HepG2 (cell line): ENCODE data around the gene PEX11G. TPM values are rescaled to one million over a fixed set of nuclear protein-coding genes. Genes with fewer than 3 reads are reported as not detected.
A peak's percentile ranks its signal among the peaks of the same experiment; 100 is the strongest.

Experiments
- CHCHD3 ChIP-seq: sonication (generic); formaldehyde crosslinking; IDR thresholded peaks from 2 replicates; pipeline ENCODE4 v1.8.0; 2022; ENCODE audit warnings: mild to moderate bottlenecking, missing genetic modification reagents, moderate library complexity
- DDIT3 ChIP-seq: sonication (generic); formaldehyde crosslinking; IDR thresholded peaks from 2 replicates; pipeline ENCODE4 v1.4.0; 2020; ENCODE audit warnings: mild to moderate bottlenecking, missing genetic modification reagents
- DR1 ChIP-seq: sonication (generic); formaldehyde crosslinking; IDR thresholded peaks from 2 replicates; pipeline ENCODE4 v1.8.0; 2021; ENCODE audit warnings: mild to moderate bottlenecking, missing genetic modification reagents, inconsistent platforms
- MED1 ChIP-seq: sonication (generic); formaldehyde crosslinking; IDR thresholded peaks from 2 replicates; pipeline ENCODE4 v1.4.0; 2020; ENCODE audit warnings: missing genetic modification reagents
- MED8 ChIP-seq: sonication (generic); formaldehyde crosslinking; IDR thresholded peaks from 2 replicates; pipeline ENCODE4 v1.8.1; 2023; ENCODE audit warnings: mild to moderate bottlenecking, missing genetic modification reagents; ENCODE audit not compliant: insufficient replicate concordance
- MTA3 ChIP-seq: sonication (generic); formaldehyde crosslinking; IDR thresholded peaks from 2 replicates; pipeline ENCODE4 v1.4.0; 2020; ENCODE audit warnings: missing genetic modification reagents
- RBM39 ChIP-seq: fragments of 200-400 bp; formaldehyde crosslinking; IDR thresholded peaks from one replicate; pipeline ENCODE4 v1.6.1; 2018; ENCODE audit warnings: antibody characterized with exemption, mild to moderate bottlenecking, low read depth, low read length; ENCODE audit not compliant: poor library complexity, severe bottlenecking
- TBL1XR1 ChIP-seq: fragments of 150-350 bp; IDR thresholded peaks from 2 replicates; pipeline ENCODE4 v1.6.1; 2014; ENCODE audit warnings: borderline replicate concordance, low read length; ENCODE audit not compliant: partially characterized antibody
- TERF1 ChIP-seq: sonication (generic); formaldehyde crosslinking; IDR thresholded peaks from 2 replicates; pipeline ENCODE4 v1.8.0; 2022; ENCODE audit warnings: mild to moderate bottlenecking, missing genetic modification reagents, moderate library complexity
- TFDP1 ChIP-seq: IDR thresholded peaks from 2 replicates; pipeline ENCODE4 v1.6.1; 2016; ENCODE audit warnings: missing compliant biosample characterization, missing genetic modification reagents, borderline replicate concordance
- WIZ ChIP-seq: sonication (generic); formaldehyde crosslinking; IDR thresholded peaks from 2 replicates; pipeline ENCODE4 v1.5.1; 2020; ENCODE audit warnings: mild to moderate bottlenecking, missing genetic modification reagents
- XBP1 ChIP-seq: sonication (generic); formaldehyde crosslinking; IDR thresholded peaks from 2 replicates; pipeline ENCODE4 v1.5.0; 2020; ENCODE audit warnings: missing genetic modification reagents
- ZC3H13 ChIP-seq: sonication (generic); formaldehyde crosslinking; IDR thresholded peaks from 2 replicates; pipeline ENCODE4 v1.8.1; 2023; ENCODE audit warnings: mild to moderate bottlenecking, missing genetic modification reagents, moderate library complexity
- ZC3H4 ChIP-seq: sonication (generic); formaldehyde crosslinking; IDR thresholded peaks from 2 replicates; pipeline ENCODE4 v1.4.0; 2020; ENCODE audit warnings: missing genetic modification reagents, borderline replicate concordance
- ZMYM2 ChIP-seq: sonication (generic); formaldehyde crosslinking; IDR thresholded peaks from 2 replicates; pipeline ENCODE4 v1.8.0; 2022; ENCODE audit warnings: mild to moderate bottlenecking, missing genetic modification reagents
- ZNF282 ChIP-seq: fragments of 450-650 bp; IDR thresholded peaks from 2 replicates; pipeline ENCODE4 v1.6.1; 2018; ENCODE audit not compliant: partially characterized antibody
- ZNF33B ChIP-seq: sonication (generic); formaldehyde crosslinking; IDR thresholded peaks from 2 replicates; pipeline ENCODE4 v1.5.1; 2020; ENCODE audit warnings: mild to moderate bottlenecking, missing genetic modification reagents
- ZNF501 ChIP-seq: sonication (generic); formaldehyde crosslinking; IDR thresholded peaks from 2 replicates; pipeline ENCODE4 v1.5.1; 2020; ENCODE audit warnings: mild to moderate bottlenecking, moderate library complexity, missing genetic modification reagents
- ZNF547 ChIP-seq: sonication (generic); formaldehyde crosslinking; IDR thresholded peaks from 2 replicates; pipeline ENCODE4 v1.5.1; 2020; ENCODE audit warnings: mild to moderate bottlenecking, missing genetic modification reagents
- ZNF616 ChIP-seq: sonication (generic); formaldehyde crosslinking; IDR thresholded peaks from 2 replicates; pipeline ENCODE4 v1.5.0; 2020; ENCODE audit warnings: low read depth, mild to moderate bottlenecking, missing genetic modification reagents
- ZNF646 ChIP-seq: sonication (generic); formaldehyde crosslinking; IDR thresholded peaks from 2 replicates; pipeline ENCODE4 v1.9.0; 2021; ENCODE audit warnings: mild to moderate bottlenecking, missing genetic modification reagents
- ZNF839 ChIP-seq: sonication (generic); formaldehyde crosslinking; IDR thresholded peaks from 2 replicates; pipeline ENCODE4 v1.4.0; 2020; ENCODE audit warnings: missing genetic modification reagents, mild to moderate bottlenecking, borderline replicate concordance
- polyA plus RNA-seq, 8 experiments: library from polyadenylated mRNA; depleted of rRNA in 3 of 8; stranded (reverse) in 7 of 8; unstranded in 1 of 8; fragments of >200 nt; fragmentation: Illumina TruSeq in 4 of 8; extraction: Trizol in 4 of 8; gene quantifications; 2 replicates each; pipeline versions ENCODE4 v1.2.1 to v1.2.3, GENCODE V29; 2011 to 2016; ENCODE audit warnings: low read depth in 4 of 8, missing spikeins in 1 of 8, mixed read lengths in 1 of 8; ENCODE audit not compliant: insufficient read depth in 1 of 8
- total RNA-seq, 5 experiments: library from RNA; depleted of rRNA; stranded (reverse); fragments of >200 nt; fragmentation: Illumina TruSeq; extraction: Trizol; gene quantifications; 2 replicates each; pipeline ENCODE4 v1.2.3, GENCODE V29; 2016; ENCODE audit warnings: low read depth in 1 of 5

The PEX11G gene
- total and polyA plus RNA-seq, 2 of the 13 experiments (the other 11 are each of a cell fraction or from before 2014, with no cell fraction given) = not detected

GRCh38 chr19:7494416-7495098, 5.7 kb upstream of the PEX11G start (continued):
- TF ChIP-seq MED8 (no peak), XBP1 (CRISPR knock-in tag) (no peak), ZC3H13 (no peak), ZNF33B (CRISPR knock-in tag) (no peak), ZNF646 (0 out of 2 replicates have a peak, but pooled peaks have one; percentile 37), ZNF839 (no peak), ZNF501 (CRISPR knock-in tag) (peak; percentile 27; the same call in 1 of the 2 replicates), ZMYM2 (CRISPR knock-in tag) (peak; percentile 9; the same call in 1 of the 2 replicates), ZNF616 (CRISPR knock-in tag) (no peak), TERF1 (CRISPR knock-in tag) (no peak), DR1 (no peak), RBM39 (no peak), ZNF282 (no peak), WIZ (CRISPR knock-in tag) (0 out of 2 replicates have a peak, but pooled peaks have one; percentile 26), CHCHD3 (CRISPR knock-in tag) (no peak), TBL1XR1 (no peak), DDIT3 (CRISPR knock-in tag) (no peak), ZNF547 (CRISPR knock-in tag) (no peak), ZC3H4 (CRISPR knock-in tag) (no peak), MTA3 (no peak), TFDP1 (CRISPR knock-in tag) (no peak), MED1 (CRISPR knock-in tag) (peak; percentile 49; the same call in 1 of the 2 replicates)
